GM23338 (cell line): Measurements from ENCODE around the gene PRELID1. TPM values are rescaled to one million over a fixed set of nuclear protein-coding genes. Genes with fewer than 3 reads are reported as not detected.

Source experiments
- ATAC-seq: fragments of 200-7000 bp; cut with Tn5 transposase; 3 replicates; pipeline ENCODE4 v1.9.1; 2020
- DNase-seq: peaks from one replicate; pipeline ENCODE4 v3.0.0-alpha.2; 2015; ENCODE audit warnings: low spot score
- H2AFZ ChIP-seq: fragments of 200-600 bp; sonication (generic); 2 replicates; pipeline ENCODE4 v1.8.0; 2016; ENCODE audit warnings: antibody characterized with exemption, mild to moderate bottlenecking, moderate library complexity
- H3F3A ChIP-seq: fragments of 200-600 bp; sonication (generic); replicated peaks from 2 replicates; pipeline ENCODE4 v1.8.0; 2017; ENCODE audit warnings: antibody characterized with exemption, mixed run types, low read depth
- H3K27ac ChIP-seq: fragments of 200-600 bp; sonication (generic); 2 replicates; pipeline ENCODE4 v1.6.1; 2016; ENCODE audit warnings: low read depth
- H3K27me3 ChIP-seq: fragments of 200-600 bp; sonication (generic); 2 replicates; pipeline ENCODE4 v1.8.0; 2016; ENCODE audit warnings: mild to moderate bottlenecking, mixed run types, moderate library complexity; ENCODE audit not compliant: insufficient read depth
- H3K36me3 ChIP-seq: fragments of 200-600 bp; sonication (generic); 2 replicates; pipeline ENCODE4 v1.8.0; 2016; ENCODE audit warnings: mild to moderate bottlenecking; ENCODE audit not compliant: insufficient read depth
- H3K4me1 ChIP-seq: fragments of 200-600 bp; sonication (generic); 2 replicates; pipeline ENCODE4 v1.8.0; 2016; ENCODE audit warnings: mild to moderate bottlenecking, moderate library complexity; ENCODE audit not compliant: insufficient read depth
- H3K4me2 ChIP-seq: fragments of 200-600 bp; sonication (generic); 2 replicates; pipeline ENCODE4 v1.7.1; 2017; ENCODE audit warnings: mixed run types
- H3K4me3 ChIP-seq: fragments of 200-600 bp; sonication (generic); 2 replicates; pipeline ENCODE4 v1.6.1; 2016; ENCODE audit warnings: mixed run types
- H3K79me2 ChIP-seq: fragments of 200-600 bp; sonication (generic); replicated peaks from 2 replicates; pipeline ENCODE4 v1.8.0; 2017; ENCODE audit warnings: mild to moderate bottlenecking; ENCODE audit not compliant: insufficient read depth
- H3K9me2 ChIP-seq: fragments of 200-600 bp; sonication (generic); 2 replicates; pipeline ENCODE4 v1.8.0; 2017; ENCODE audit not compliant: insufficient read depth
- H4K20me1 ChIP-seq: fragments of 200-600 bp; sonication (generic); replicated peaks from 2 replicates; pipeline ENCODE4 v1.8.0; 2017; ENCODE audit warnings: mild to moderate bottlenecking; ENCODE audit not compliant: insufficient read depth
- H3K27ac Mint-ChIP-seq: 2 replicates; pipeline ENCODE4 v1.8.0; 2020; ENCODE audit warnings: inconsistent platforms, mild to moderate bottlenecking, moderate library complexity, mixed read lengths
- H3K27me3 Mint-ChIP-seq: 3 replicates; pipeline ENCODE4 v1.8.0; 2022; ENCODE audit warnings: low read depth, mild to moderate bottlenecking, moderate library complexity, mixed read lengths, inconsistent platforms; ENCODE audit not compliant: insufficient read depth, poor library complexity
- H3K36me3 Mint-ChIP-seq: 3 replicates; pipeline ENCODE4 v1.8.0; 2021; ENCODE audit warnings: low read depth, mild to moderate bottlenecking, inconsistent platforms, moderate library complexity, mixed read lengths
- H3K4me1 Mint-ChIP-seq: 3 replicates; pipeline ENCODE4 v1.8.0; 2020; ENCODE audit warnings: mild to moderate bottlenecking, inconsistent platforms, mixed read lengths
- H3K4me3 Mint-ChIP-seq: 3 replicates; pipeline ENCODE4 v1.8.0; 2021; ENCODE audit warnings: moderate library complexity, mild to moderate bottlenecking, inconsistent platforms, mixed read lengths
- H3K9me3 Mint-ChIP-seq: 3 replicates; pipeline ENCODE4 v1.8.0; 2020; ENCODE audit warnings: moderate library complexity, mild to moderate bottlenecking, inconsistent platforms, mixed read lengths
- CREB1 ChIP-seq: fragments of 250-450 bp; sonication (Bioruptor Pico); IDR thresholded peaks from 2 replicates; pipeline ENCODE4 v1.5.0; 2020; ENCODE audit warnings: low read depth, mild to moderate bottlenecking, moderate library complexity
- EZH2 ChIP-seq: fragments of 200-600 bp; sonication (generic); IDR thresholded peaks from one replicate; pipeline ENCODE4 v1.8.0; 2017; ENCODE audit warnings: antibody characterized with exemption, mild to moderate bottlenecking, low read depth; ENCODE audit not compliant: unreplicated experiment
- EZH2phosphoT487 ChIP-seq: fragments of 200-600 bp; sonication (generic); IDR thresholded peaks from one replicate; pipeline ENCODE4 v1.8.1; 2018; ENCODE audit warnings: antibody characterized with exemption; ENCODE audit not compliant: unreplicated experiment
- JUNB ChIP-seq: IDR thresholded peaks from one replicate; pipeline ENCODE4 v1.6.1; 2016; ENCODE audit warnings: antibody characterized with exemption; ENCODE audit not compliant: unreplicated experiment
- NANOG ChIP-seq: IDR thresholded peaks from 2 replicates; pipeline ENCODE4 v1.6.1; 2016; ENCODE audit warnings: antibody characterized with exemption, borderline replicate concordance
- POLR2AphosphoS5 ChIP-seq: IDR thresholded peaks from 2 replicates; pipeline ENCODE4 v1.6.1; 2016; ENCODE audit warnings: antibody characterized with exemption, low read depth
- REST ChIP-seq: IDR thresholded peaks from one replicate; pipeline ENCODE4 v1.6.1; 2018; ENCODE audit warnings: antibody characterized with exemption; ENCODE audit not compliant: unreplicated experiment
- STAT1 ChIP-seq: IDR thresholded peaks from one replicate; pipeline ENCODE4 v1.6.1; 2016; ENCODE audit warnings: antibody characterized with exemption; ENCODE audit not compliant: unreplicated experiment
- ZNF114 ChIP-seq: fragments of 250-450 bp; sonication (Bioruptor Pico); IDR thresholded peaks from 2 replicates; pipeline ENCODE4 v1.5.0; 2020; ENCODE audit warnings: mild to moderate bottlenecking, moderate library complexity
- ZNF331 ChIP-seq: fragments of 250-450 bp; sonication (Bioruptor Pico); IDR thresholded peaks from 2 replicates; pipeline ENCODE4 v1.5.0; 2020; ENCODE audit warnings: low read depth, mild to moderate bottlenecking, moderate library complexity
- ZNF462 ChIP-seq: fragments of 250-450 bp; sonication (Bioruptor Pico); IDR thresholded peaks from 2 replicates; pipeline ENCODE4 v1.5.0; 2020; ENCODE audit warnings: mild to moderate bottlenecking, moderate library complexity
- polyA plus RNA-seq: library from polyadenylated mRNA; unstranded; fragments of >200 nt; fragmentation: Nextera tagmentation; extraction: Ambion mirVana; gene quantifications from 2 replicates; pipeline ENCODE4 v1.2.1, GENCODE V29; 2016
- total RNA-seq: library from RNA; depleted of rRNA; stranded (reverse); fragments of >200 nt; shearing (Covaris generic); gene quantifications from 2 replicates; pipeline ENCODE4 v1.2.3, GENCODE V29; 2014
- TF ChIP-seq, protein P1 (sequence below): IDR thresholded peaks from 2 replicates; pipeline ENCODE4 v1.6.1; 2016; ENCODE audit warnings: antibody characterized with exemption
- TF ChIP-seq, protein P2 (sequence below), 2 experiments: fragments of 200-600 bp in 1 of 2; sonication (generic) in 1 of 2; conservative IDR thresholded peaks; 2 replicates each; pipeline versions ENCODE4 v1.5.1 to v1.6.1; 2016 to 2017; ENCODE audit warnings: antibody characterized with exemption in 2 of 2, low read depth in 2 of 2, mild to moderate bottlenecking in 2 of 2, moderate library complexity in 1 of 2

PRELID1 gene
- total and polyA plus RNA-seq, 2 experiments from 2014 or later, result 328 to 349 TPM

DNA sequence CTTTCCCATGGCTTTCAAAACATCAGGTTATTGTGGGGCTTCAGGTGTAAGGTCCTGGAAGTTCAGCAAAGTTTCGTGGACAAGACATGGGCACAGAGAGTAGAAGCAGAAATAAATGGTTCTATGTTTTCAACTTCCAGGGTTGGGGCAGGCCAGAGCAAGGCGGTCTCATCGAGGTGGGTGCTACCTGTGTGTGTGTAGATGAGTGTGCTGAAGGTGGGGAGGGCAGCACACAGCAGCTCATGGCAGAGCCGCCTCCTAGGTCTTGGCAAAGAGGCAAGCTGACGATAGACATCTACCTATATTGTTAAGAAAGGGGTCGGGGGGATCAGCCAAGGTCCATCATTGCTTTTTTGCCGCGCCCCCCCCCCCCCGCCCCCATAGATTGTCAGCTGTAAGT lies 3.9 kb upstream of the PRELID1 start:
- ATAC-seq (no peak), DNase-seq (no peak)
- H3K79me2 ChIP-seq, result peaks cover 13% of the 10 kb centered on the region
- H3K9me2 ChIP-seq, result no peaks in the 10 kb centered on the region
- H3F3A ChIP-seq, result peaks cover 34% of the 10 kb centered on the region
- H3K36me3 Mint-ChIP-seq, result peaks cover 61% of the 10 kb centered on the region
- no peak overlapping the region for H3K4me3 ChIP-seq
- TF ChIP-seq STAT1, result no peak
- TF ChIP-seq, protein P1, sequence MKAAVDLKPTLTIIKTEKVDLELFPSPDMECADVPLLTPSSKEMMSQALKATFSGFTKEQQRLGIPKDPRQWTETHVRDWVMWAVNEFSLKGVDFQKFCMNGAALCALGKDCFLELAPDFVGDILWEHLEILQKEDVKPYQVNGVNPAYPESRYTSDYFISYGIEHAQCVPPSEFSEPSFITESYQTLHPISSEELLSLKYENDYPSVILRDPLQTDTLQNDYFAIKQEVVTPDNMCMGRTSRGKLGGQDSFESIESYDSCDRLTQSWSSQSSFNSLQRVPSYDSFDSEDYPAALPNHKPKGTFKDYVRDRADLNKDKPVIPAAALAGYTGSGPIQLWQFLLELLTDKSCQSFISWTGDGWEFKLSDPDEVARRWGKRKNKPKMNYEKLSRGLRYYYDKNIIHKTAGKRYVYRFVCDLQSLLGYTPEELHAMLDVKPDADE, result no peak
- TF ChIP-seq ZNF114 (CRISPR knock-in tag), result no peak
- TF ChIP-seq POLR2AphosphoS5, result no peak
- TF ChIP-seq, protein P2, sequence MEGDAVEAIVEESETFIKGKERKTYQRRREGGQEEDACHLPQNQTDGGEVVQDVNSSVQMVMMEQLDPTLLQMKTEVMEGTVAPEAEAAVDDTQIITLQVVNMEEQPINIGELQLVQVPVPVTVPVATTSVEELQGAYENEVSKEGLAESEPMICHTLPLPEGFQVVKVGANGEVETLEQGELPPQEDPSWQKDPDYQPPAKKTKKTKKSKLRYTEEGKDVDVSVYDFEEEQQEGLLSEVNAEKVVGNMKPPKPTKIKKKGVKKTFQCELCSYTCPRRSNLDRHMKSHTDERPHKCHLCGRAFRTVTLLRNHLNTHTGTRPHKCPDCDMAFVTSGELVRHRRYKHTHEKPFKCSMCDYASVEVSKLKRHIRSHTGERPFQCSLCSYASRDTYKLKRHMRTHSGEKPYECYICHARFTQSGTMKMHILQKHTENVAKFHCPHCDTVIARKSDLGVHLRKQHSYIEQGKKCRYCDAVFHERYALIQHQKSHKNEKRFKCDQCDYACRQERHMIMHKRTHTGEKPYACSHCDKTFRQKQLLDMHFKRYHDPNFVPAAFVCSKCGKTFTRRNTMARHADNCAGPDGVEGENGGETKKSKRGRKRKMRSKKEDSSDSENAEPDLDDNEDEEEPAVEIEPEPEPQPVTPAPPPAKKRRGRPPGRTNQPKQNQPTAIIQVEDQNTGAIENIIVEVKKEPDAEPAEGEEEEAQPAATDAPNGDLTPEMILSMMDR (conservative IDR thresholded peaks at IDR 0.05; ENCODE audit: low read depth in 2 of 2), result no peak
- TF ChIP-seq CREB1 (CRISPR knock-in tag), result no peak
- no peak for TF ChIP-seq EZH2phosphoT487
- no peak for TF ChIP-seq REST
- no peak for TF ChIP-seq JUNB
- no peak for TF ChIP-seq ZNF331 (CRISPR knock-in tag)
- no peak for TF ChIP-seq EZH2
- TF ChIP-seq NANOG, result no peak
- no peak for TF ChIP-seq ZNF462
- peaks cover 20% of the 10 kb centered on the region for H3K36me3 ChIP-seq
- H4K20me1 ChIP-seq, result peaks cover 27% of the 10 kb centered on the region
- H3K27me3 Mint-ChIP-seq, result peaks cover 40% of the 10 kb centered on the region
- no peaks in the 10 kb centered on the region for H3K27me3 ChIP-seq
- peak overlapping the region; percentile 25; the same call in 1 of the 2 replicates for H3K4me2 ChIP-seq
- H3K9me3 Mint-ChIP-seq, result no peaks in the 10 kb centered on the region; the same call in 2 of the 3 replicates
- H3K4me1 Mint-ChIP-seq, result peaks cover 65% of the 10 kb centered on the region
- peaks cover 34% of the 10 kb centered on the region for H3K4me1 ChIP-seq
- H2AFZ ChIP-seq, result no peak overlapping the region
- H3K27ac ChIP-seq, result peak overlapping the region; percentile 93
- H3K27ac Mint-ChIP-seq, result peak overlapping the region; percentile 93; the same call in 1 of the 2 replicates
- no peak overlapping the region; the same call in 2 of the 3 replicates for H3K4me3 Mint-ChIP-seq
